GM23248 (cell line): ENCODE results near the gene TLK2.

Source experiments
- EZH2 ChIP-seq: fragments of 200-600 bp; sonication (generic); IDR thresholded peaks from 2 replicates; pipeline ENCODE4 v1.6.1; 2018; ENCODE audit warnings: antibody characterized with exemption, mild to moderate bottlenecking; ENCODE audit not compliant: insufficient read depth, poor library complexity, severe bottlenecking
- EZH2phosphoT487 ChIP-seq: fragments of 200-600 bp; sonication (generic); IDR thresholded peaks from 2 replicates; pipeline ENCODE4 v1.6.1; 2018; ENCODE audit warnings: antibody characterized with exemption, moderate library complexity, mild to moderate bottlenecking, low read depth; ENCODE audit not compliant: insufficient read depth

DNA sequence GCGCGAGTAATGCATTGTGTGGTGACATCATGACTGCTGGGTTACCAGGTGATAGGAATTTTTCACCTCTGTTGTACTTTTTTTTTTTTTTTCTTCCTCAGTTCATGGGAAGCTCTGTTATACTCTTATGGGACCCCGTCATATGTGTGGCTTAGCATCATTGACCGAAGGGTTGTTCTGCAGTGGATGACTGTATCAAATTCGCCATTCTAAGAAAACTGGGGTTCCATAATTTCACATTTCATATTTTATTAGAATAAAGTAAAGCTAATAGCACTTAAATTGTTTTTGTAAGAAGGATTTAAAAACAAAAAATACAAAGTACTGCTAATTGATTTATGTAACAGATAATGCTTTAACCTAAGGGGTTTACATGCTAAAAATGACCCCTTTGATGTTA lies 116.9 kb downstream of the TLK2 start:
- no peak for TF ChIP-seq EZH2phosphoT487
- TF ChIP-seq EZH2, result no peak
